ENCODE data around the gene SRM.
"Not testable (repeated sequence)": the region's sequence is repeated elsewhere in the genome, so short reads cannot be mapped to it uniquely, and the experiment has no call there.

SRM gene

GRCh38 chr1:11045428-11046269, 14.2 kb downstream of the SRM start:
- DNase-seq (ENCODE audit: insufficient read length, low spot score), result no peak
- FAIRE-seq, result no peak
- no peak for TF ChIP-seq POLR2A (IDR thresholded peaks at IDR 0.05; ENCODE audit: low read depth, low read length)

- no peak for TF ChIP-seq POLR2A (IDR thresholded peaks at IDR 0.05; ENCODE audit: low read depth, low read length)
- no peak for DNase-seq (ENCODE audit: insufficient read length, low spot score)
- no peak for FAIRE-seq
Observed at GRCh38 chr1:11044849-11045427, 14.9 kb downstream of the SRM start.

GRCh38 chr1:11044086-11044848, 15.6 kb downstream of the SRM start:
- TF ChIP-seq POLR2A (IDR thresholded peaks at IDR 0.05; ENCODE audit: low read depth, low read length), result no peak
- FAIRE-seq, result no peak
- no peak for DNase-seq (ENCODE audit: insufficient read length, low spot score)

- FAIRE-seq (no peak), DNase-seq (ENCODE audit: insufficient read length, low spot score) (no peak)
Observed at GRCh38 chr1:11042995-11043874, 16.6 kb downstream of the SRM start.

GRCh38 chr1:11042065-11042464, 17.8 kb downstream of the SRM start:
- no peak for FAIRE-seq
- DNase-seq (ENCODE audit: insufficient read length, low spot score), result no peak
- TF ChIP-seq POLR2A (IDR thresholded peaks at IDR 0.05; ENCODE audit: low read depth, low read length), result no peak

More at GRCh38 chr1:11042995-11043874, 16.6 kb downstream of the SRM start:
- TF ChIP-seq POLR2A (IDR thresholded peaks at IDR 0.05; ENCODE audit: low read depth, low read length), result no peak

- no peak for FAIRE-seq
- no peak for TF ChIP-seq POLR2A (IDR thresholded peaks at IDR 0.05; ENCODE audit: low read depth, low read length)
- DNase-seq (ENCODE audit: insufficient read length, low spot score), result no peak
Observed at GRCh38 chr1:11041048-11041447, 18.8 kb downstream of the SRM start.

GRCh38 chr1:11040105-11040429, 19.8 kb downstream of the SRM start:
- not testable (repeated sequence) for FAIRE-seq; DNase-seq (ENCODE audit: insufficient read length, low spot score)

- TF ChIP-seq POLR2A (IDR thresholded peaks at IDR 0.05; ENCODE audit: low read depth, low read length), result no peak
- no peak for FAIRE-seq
Observed at GRCh38 chr1:11039351-11040104, 20.3 kb downstream of the SRM start.

GRCh38 chr1:11037740-11038182, 22.1 kb downstream of the SRM start:
- no peak for FAIRE-seq
- DNase-seq (ENCODE audit: insufficient read length, low spot score), result peak; percentile 69
- no peak for TF ChIP-seq POLR2A (IDR thresholded peaks at IDR 0.05; ENCODE audit: low read depth, low read length)

More at GRCh38 chr1:11039351-11040104, 20.3 kb downstream of the SRM start:
- DNase-seq (ENCODE audit: insufficient read length, low spot score), result no peak

- not testable (repeated sequence) for DNase-seq (ENCODE audit: insufficient read length, low spot score)
- peak; percentile 88 for FAIRE-seq
Observed at GRCh38 chr1:11037019-11037739, 22.6 kb downstream of the SRM start.

GRCh38 chr1:11031624-11032262, 28.1 kb downstream of the SRM start:
- no peak for FAIRE-seq
- no peak for DNase-seq (ENCODE audit: insufficient read length, low spot score)
- TF ChIP-seq POLR2A (IDR thresholded peaks at IDR 0.05; ENCODE audit: low read depth, low read length), result no peak

GRCh38 chr1:11030865-11031264, 29.0 kb downstream of the SRM start:
- no peak for TF ChIP-seq POLR2A (IDR thresholded peaks at IDR 0.05; ENCODE audit: low read depth, low read length)
- no peak for DNase-seq (ENCODE audit: insufficient read length, low spot score)
- no peak for FAIRE-seq

All from H54 (cell line).